ENCODE measurements around the gene FOXK2.

DNA sequence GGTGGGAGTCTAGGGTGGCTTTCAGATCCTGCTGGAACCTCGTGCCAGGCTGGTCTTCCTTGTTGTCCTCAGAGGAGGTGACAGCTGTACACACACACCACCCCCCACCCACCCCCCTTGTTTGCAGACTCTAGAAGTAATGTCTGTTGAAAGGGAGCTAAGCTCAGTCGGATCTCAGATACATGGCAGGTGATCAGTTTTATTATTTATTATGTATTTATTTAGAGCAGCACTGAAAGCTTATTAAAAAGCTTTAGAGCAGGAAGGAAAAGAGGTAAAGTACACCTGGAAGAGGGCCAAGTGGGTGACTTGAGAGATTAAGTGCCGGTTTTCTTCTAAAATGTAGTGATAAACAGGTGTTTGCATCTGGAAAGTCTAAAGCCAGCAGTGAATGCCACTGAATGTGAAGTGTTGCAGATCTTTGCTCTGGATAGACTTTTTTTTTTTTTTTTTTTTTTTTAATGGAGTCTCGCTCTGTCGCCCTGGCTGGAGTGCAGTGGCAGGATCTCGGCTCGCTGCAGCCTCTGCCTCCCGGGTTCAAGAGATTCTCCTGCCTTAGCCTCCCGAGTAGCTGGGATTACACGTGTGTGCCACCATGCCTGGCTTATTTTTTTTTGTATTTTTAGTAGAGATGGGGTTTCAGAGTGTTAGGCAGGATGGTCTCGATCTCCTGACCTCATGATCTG lies 40.2 kb downstream of the FOXK2 start:
- TF ChIP-seq ZC3H10 (CRISPR knock-in tag; IDR thresholded peaks at IDR 0.05): no peak
- no peak for TF ChIP-seq ZNF8 (CRISPR knock-in tag; IDR thresholded peaks at IDR 0.05)
- TF ChIP-seq TSHZ2 (CRISPR knock-in tag; IDR thresholded peaks at IDR 0.05): no peak
- no peak for TF ChIP-seq RARB (CRISPR knock-in tag; IDR thresholded peaks at IDR 0.05)
- no peak for TF ChIP-seq ZNF70 (CRISPR knock-in tag; IDR thresholded peaks at IDR 0.05)
- TF ChIP-seq, protein P1, sequence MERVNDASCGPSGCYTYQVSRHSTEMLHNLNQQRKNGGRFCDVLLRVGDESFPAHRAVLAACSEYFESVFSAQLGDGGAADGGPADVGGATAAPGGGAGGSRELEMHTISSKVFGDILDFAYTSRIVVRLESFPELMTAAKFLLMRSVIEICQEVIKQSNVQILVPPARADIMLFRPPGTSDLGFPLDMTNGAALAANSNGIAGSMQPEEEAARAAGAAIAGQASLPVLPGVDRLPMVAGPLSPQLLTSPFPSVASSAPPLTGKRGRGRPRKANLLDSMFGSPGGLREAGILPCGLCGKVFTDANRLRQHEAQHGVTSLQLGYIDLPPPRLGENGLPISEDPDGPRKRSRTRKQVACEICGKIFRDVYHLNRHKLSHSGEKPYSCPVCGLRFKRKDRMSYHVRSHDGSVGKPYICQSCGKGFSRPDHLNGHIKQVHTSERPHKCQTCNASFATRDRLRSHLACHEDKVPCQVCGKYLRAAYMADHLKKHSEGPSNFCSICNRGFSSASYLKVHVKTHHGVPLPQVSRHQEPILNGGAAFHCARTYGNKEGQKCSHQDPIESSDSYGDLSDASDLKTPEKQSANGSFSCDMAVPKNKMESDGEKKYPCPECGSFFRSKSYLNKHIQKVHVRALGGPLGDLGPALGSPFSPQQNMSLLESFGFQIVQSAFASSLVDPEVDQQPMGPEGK (CRISPR knock-in tag; IDR thresholded peaks at IDR 0.05; ENCODE audit: borderline replicate concordance): no peak
- TF ChIP-seq OSR1 (CRISPR knock-in tag; IDR thresholded peaks at IDR 0.05): no peak
- TF ChIP-seq TOX (CRISPR knock-in tag; IDR thresholded peaks at IDR 0.05; ENCODE audit: borderline replicate concordance): no peak
- no peak for TF ChIP-seq CSDC2 (CRISPR knock-in tag; IDR thresholded peaks at IDR 0.05)

Measured in SK-N-SH treated with all-trans-retinoic acid at 6 μM for 48 hours (cell line).